Keratinocyte (primary cell): Measurements from ENCODE around the gene ANKRD44.

Source experiments
- CTCF ChIP-seq, 3 experiments: IDR thresholded peaks in 1 of 3; conservative IDR thresholded peaks in 1 of 3; optimal IDR thresholded peaks in 1 of 3; 2 replicates in 2 of 3; 3 replicates in 1 of 3; pipeline versions ENCODE3 to v1.5.1; 2011; ENCODE audit warnings: low read length in 3 of 3, mild to moderate bottlenecking in 3 of 3, moderate library complexity in 2 of 3, control low read depth in 1 of 3, inconsistent platforms in 1 of 3; ENCODE audit not compliant: insufficient read depth in 2 of 3; ENCODE audit errors: extremely low read depth in 1 of 3
- EZH2 ChIP-seq: IDR thresholded peaks from one replicate; pipeline ENCODE4 v1.6.1; 2012; ENCODE audit warnings: inconsistent platforms, mild to moderate bottlenecking, low read length, moderate library complexity

GRCh38 chr2:197207598-197207997 lies 103.0 kb downstream of the ANKRD44 start:
- TF ChIP-seq CTCF (optimal IDR thresholded peaks at IDR 0.05 in 1 of 3, IDR thresholded peaks at IDR 0.05 in 1 of 3, conservative IDR thresholded peaks at IDR 0.05 in 1 of 3; ENCODE audit: extremely low read depth in 1 of 3, insufficient read depth in 2 of 3, low read length in 3 of 3) = no peak
- no peak for TF ChIP-seq EZH2
